Activated CD8-positive, alpha-beta T cell treated with anti-CD3 and anti-CD28 coated beads for 36 hours (primary cell): ENCODE results near the gene CYFIP1. TPM values are rescaled to one million over a fixed set of nuclear protein-coding genes. Genes with fewer than 3 reads are reported as not detected.

Experiments
- ATAC-seq: fragments of 200-7000 bp; cut with Tn5 transposase; one replicate; pipeline ENCODE4 v1.10.0; 2021; ENCODE audit warnings: mild to moderate bottlenecking, moderate library complexity
- CTCF ChIA-PET: fragments of 350-600 bp; sonication (Branson Sonifier 250); formaldehyde crosslinking; loops from one replicate; lab custom pipeline; 2021; ENCODE audit warnings: antibody characterized with exemption; lab: Charles Lee
- POLR2A ChIA-PET: fragments of 350-600 bp; sonication (Branson Sonifier 250); formaldehyde crosslinking; loops from one replicate; lab custom pipeline; 2021; ENCODE audit warnings: antibody characterized with exemption; lab: Charles Lee
- DNase-seq: peaks from one replicate; pipeline ENCODE4 v3.0.0-alpha.2; 2020
- H3K27ac Mint-ChIP-seq: one replicate; pipeline ENCODE4 v1.8.0; 2021; ENCODE audit warnings: mild to moderate bottlenecking, mixed read lengths
- H3K27me3 Mint-ChIP-seq: one replicate; pipeline ENCODE4 v1.8.0; 2021; ENCODE audit warnings: mixed read lengths
- H3K36me3 Mint-ChIP-seq: one replicate; pipeline ENCODE4 v1.8.0; 2021; ENCODE audit warnings: low read depth, mixed read lengths
- H3K4me1 Mint-ChIP-seq: one replicate; pipeline ENCODE4 v1.8.0; 2021; ENCODE audit warnings: low read depth, mixed read lengths
- H3K4me3 Mint-ChIP-seq: one replicate; pipeline ENCODE4 v1.8.0; 2021; ENCODE audit warnings: mild to moderate bottlenecking, moderate library complexity, mixed read lengths
- H3K9me3 Mint-ChIP-seq: one replicate; pipeline ENCODE4 v1.8.0; 2021; ENCODE audit warnings: mixed read lengths
- intact Hi-C: fragments of 100-400 bp; cut with micrococcal nuclease; formaldehyde crosslinking; loops from one replicate; pipeline ENCODE4 v1.10.0; 2022
- total RNA-seq, 2 experiments: library from RNA; stranded (reverse); gene quantifications; one replicate each; pipeline ENCODE4 v1.2.3, GENCODE V29; 2021
- TF ChIP-seq, protein P1 (sequence below): fragments of 200-600 bp; IDR thresholded peaks from one replicate; pipeline ENCODE4 v1.8.0; 2022; ENCODE audit warnings: antibody characterized with exemption, mild to moderate bottlenecking

The CYFIP1 gene
- total RNA-seq, 2 experiments from 2014 or later = 10.4 to 11.6 TPM

- Mint-ChIP-seq H3K36me3 (peaks cover 53% of the 10 kb centered on the region), H3K9me3 (no peaks in the 10 kb centered on the region), H3K4me1 (peaks cover 5% of the 10 kb centered on the region), H3K27me3 (no peaks in the 10 kb centered on the region), H3K27ac (no peak overlapping the region), H3K4me3 (no peak overlapping the region)
- ChIA-PET POLR2A (no interaction called here), CTCF (no interaction called here)
- intact Hi-C loops = no loop called here
- TF ChIP-seq, protein P1, sequence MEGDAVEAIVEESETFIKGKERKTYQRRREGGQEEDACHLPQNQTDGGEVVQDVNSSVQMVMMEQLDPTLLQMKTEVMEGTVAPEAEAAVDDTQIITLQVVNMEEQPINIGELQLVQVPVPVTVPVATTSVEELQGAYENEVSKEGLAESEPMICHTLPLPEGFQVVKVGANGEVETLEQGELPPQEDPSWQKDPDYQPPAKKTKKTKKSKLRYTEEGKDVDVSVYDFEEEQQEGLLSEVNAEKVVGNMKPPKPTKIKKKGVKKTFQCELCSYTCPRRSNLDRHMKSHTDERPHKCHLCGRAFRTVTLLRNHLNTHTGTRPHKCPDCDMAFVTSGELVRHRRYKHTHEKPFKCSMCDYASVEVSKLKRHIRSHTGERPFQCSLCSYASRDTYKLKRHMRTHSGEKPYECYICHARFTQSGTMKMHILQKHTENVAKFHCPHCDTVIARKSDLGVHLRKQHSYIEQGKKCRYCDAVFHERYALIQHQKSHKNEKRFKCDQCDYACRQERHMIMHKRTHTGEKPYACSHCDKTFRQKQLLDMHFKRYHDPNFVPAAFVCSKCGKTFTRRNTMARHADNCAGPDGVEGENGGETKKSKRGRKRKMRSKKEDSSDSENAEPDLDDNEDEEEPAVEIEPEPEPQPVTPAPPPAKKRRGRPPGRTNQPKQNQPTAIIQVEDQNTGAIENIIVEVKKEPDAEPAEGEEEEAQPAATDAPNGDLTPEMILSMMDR = no peak
- DNase-seq (no peak), ATAC-seq (no peak)
Measured at GRCh38 chr15:22863356-22863755, 116.8 kb downstream of the CYFIP1 start.

GRCh38 chr15:22861161-22861560 lies 119.0 kb downstream of the CYFIP1 start:
- peaks cover 5% of the 10 kb centered on the region for H3K4me1 Mint-ChIP-seq
- peaks cover 57% of the 10 kb centered on the region for H3K36me3 Mint-ChIP-seq
- intact Hi-C loops = no loop called here
- H3K27me3 Mint-ChIP-seq = no peaks in the 10 kb centered on the region
- TF ChIP-seq, protein P1 = no peak
- no peak overlapping the region for H3K4me3 Mint-ChIP-seq
- CTCF ChIA-PET = no interaction called here
- no peaks in the 10 kb centered on the region for H3K9me3 Mint-ChIP-seq
- ATAC-seq (no peak), DNase-seq (no peak)
- no peak overlapping the region for H3K27ac Mint-ChIP-seq
- POLR2A ChIA-PET = interaction anchor here (1.1 kb wide), 1 partner anchor 9 kb away, joined by 5 read pairs; no protein-coding TSS in a partner anchor

DNA sequence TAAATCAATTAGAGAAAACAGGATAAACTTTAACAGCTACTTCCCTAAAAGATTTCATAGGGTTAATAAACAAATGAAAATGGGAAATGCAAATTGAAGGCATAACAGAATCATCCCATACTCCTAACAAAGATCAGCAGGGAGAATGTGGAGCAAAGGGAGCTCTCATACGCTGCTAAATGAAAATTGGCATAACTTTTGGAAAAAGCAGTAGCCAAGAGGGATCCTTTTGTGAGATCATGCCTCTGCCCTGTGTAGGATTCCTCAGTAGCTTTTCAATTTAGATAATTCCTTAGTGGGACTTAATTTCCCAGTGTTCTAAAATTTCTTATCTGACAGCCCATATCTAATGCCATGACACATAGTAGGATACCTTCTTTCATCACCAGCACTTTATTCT lies 123.5 kb downstream of the CYFIP1 start:
- no peaks in the 10 kb centered on the region for H3K4me1 Mint-ChIP-seq
- no peak overlapping the region for H3K27ac Mint-ChIP-seq
- DNase-seq = no peak
- POLR2A ChIA-PET = no interaction called here
- ATAC-seq = no peak
- no peak overlapping the region for H3K4me3 Mint-ChIP-seq
- no peaks in the 10 kb centered on the region for H3K27me3 Mint-ChIP-seq
- TF ChIP-seq, protein P1 = no peak
- CTCF ChIA-PET = no interaction called here
- no peaks in the 10 kb centered on the region for H3K9me3 Mint-ChIP-seq
- peaks cover 47% of the 10 kb centered on the region for H3K36me3 Mint-ChIP-seq
- intact Hi-C loops = no loop called here

DNA sequence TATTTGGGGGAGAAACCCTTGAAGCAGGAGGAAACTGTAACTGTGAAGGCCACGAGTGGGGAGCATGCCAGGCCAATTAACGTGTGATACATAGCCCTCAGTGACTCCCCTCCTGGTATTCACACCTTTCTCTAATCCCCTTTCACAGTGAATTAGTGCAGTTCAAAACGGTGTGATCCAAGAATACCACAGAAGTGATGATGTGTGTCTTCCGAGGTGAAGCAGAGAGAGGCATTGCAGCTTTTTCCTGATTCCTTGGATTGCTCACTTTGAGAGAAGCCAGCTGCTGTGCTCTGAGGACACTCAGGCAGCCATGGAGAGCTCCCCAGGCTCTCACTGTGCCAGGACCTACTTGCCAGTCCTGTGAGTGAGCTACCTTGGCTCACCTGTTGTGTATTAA lies 124.4 kb downstream of the CYFIP1 start:
- DNase-seq (no peak), ATAC-seq (no peak)
- no peaks in the 10 kb centered on the region for H3K9me3 Mint-ChIP-seq
- H3K27ac Mint-ChIP-seq = no peak overlapping the region
- TF ChIP-seq, protein P1 = no peak
- POLR2A ChIA-PET = no interaction called here
- CTCF ChIA-PET = no interaction called here
- peaks cover 45% of the 10 kb centered on the region for H3K36me3 Mint-ChIP-seq
- H3K4me3 Mint-ChIP-seq = no peak overlapping the region
- peaks cover 5% of the 10 kb centered on the region for H3K4me1 Mint-ChIP-seq
- intact Hi-C loops = no loop called here
- H3K27me3 Mint-ChIP-seq = no peaks in the 10 kb centered on the region

DNA sequence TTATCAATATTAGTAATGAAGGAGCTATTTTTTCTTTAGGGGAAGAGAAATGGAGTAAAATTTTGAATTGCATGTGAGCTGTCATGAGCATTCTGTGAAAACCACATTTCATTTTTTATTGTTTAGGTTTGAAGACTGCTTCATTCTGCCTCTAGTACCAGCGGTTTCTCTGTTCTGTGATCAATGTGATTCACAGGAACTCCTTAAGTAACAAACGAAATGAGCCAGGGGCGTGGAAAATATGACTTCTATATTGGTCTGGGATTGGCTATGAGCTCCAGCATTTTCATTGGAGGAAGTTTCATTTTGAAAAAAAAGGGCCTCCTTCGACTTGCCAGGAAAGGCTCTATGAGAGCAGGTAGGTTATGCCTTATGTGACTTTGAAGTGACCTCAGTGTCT lies 128.7 kb downstream of the CYFIP1 start:
- H3K9me3 Mint-ChIP-seq = no peaks in the 10 kb centered on the region
- peaks cover 39% of the 10 kb centered on the region for H3K36me3 Mint-ChIP-seq
- H3K4me1 Mint-ChIP-seq = peaks cover 27% of the 10 kb centered on the region
- H3K4me3 Mint-ChIP-seq = no peak overlapping the region
- ChIA-PET CTCF (no interaction called here), POLR2A (interaction anchor here (0.6 kb wide), 1 partner anchor 16 kb away, joined by 3 read pairs; no protein-coding TSS in a partner anchor)
- TF ChIP-seq, protein P1 = no peak
- H3K27me3 Mint-ChIP-seq = no peaks in the 10 kb centered on the region
- peak overlapping the region; percentile 20 for H3K27ac Mint-ChIP-seq
- no peak for ATAC-seq
- DNase-seq = no peak
- intact Hi-C loops = no loop called here
